ENCODE measurements around the gene LHFPL6. TPM values are rescaled to one million over a fixed set of nuclear protein-coding genes. Genes with fewer than 3 reads are reported as not detected.

The LHFPL6 gene
- total RNA-seq, 2 donors from 2014 or later = 0.36 to 0.81 TPM

DNA sequence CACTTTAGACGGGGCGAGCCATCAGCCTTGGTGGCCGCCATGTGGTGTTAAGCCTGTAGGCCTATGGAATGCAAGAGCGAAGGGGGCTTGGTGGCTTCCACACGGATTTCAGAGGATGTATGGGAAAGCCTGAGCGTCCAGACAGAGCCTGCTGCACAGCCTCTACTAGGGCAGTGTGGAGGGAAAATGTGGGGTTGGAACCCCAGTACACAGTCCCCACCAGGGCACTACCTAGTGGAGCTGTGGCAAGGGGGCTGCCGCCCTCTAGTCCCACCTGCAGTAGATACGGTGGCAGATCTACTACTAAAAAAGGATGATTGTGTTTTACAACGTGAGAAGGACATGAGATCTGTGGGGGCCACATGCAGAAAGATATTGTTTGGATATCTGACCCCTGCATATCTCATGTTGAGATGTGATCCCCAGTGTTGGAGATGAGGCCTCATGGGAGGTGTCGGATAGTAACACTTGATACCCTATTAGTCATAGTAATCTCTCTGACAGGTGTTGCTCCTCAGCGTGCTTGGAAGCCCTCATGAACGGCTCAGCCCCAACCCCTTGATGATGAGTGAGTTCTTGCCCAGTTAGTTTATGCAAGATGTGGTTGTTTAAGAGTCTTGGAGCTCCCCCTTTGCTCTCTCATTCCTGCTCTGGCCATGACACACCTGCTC lies 45.6 kb downstream of the LHFPL6 start:
- DNase-seq (ENCODE audit: low spot score) (no peak), ATAC-seq (no peak)
- Mint-ChIP-seq H3K36me3 (no peaks in the 10 kb centered on the region), H3K27me3 (no peaks in the 10 kb centered on the region), H3K27ac (no peak overlapping the region), H3K4me1 (ENCODE audit: low read depth in 2 of 2) (no peaks in the 10 kb centered on the region), H3K9me3 (peaks cover 6% of the 10 kb centered on the region), H3K4me3 (no peak overlapping the region)

DNA sequence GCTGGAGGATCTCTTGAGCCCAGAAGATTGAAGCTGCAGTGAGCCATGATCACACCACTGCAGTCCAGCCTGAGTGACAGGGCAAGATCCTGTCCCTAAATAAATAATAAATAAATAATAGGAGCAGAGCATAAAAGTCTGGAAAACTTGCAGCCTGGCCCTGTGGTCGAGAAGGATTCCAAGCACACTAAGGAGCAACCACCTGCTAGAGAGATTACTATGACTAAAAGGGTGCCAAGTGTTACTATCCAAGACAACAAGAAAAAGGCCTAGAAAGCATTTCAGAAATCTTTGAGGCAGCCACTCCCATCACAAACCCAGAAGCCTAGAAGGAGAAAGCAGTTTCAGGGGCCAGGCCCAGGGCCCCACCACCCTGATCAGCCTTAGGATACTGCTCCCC lies 46.1 kb downstream of the LHFPL6 start:
- Mint-ChIP-seq H3K27ac (no peak overlapping the region), H3K4me3 (no peak overlapping the region), H3K4me1 (ENCODE audit: low read depth in 2 of 2) (no peaks in the 10 kb centered on the region), H3K27me3 (no peaks in the 10 kb centered on the region), H3K9me3 (peaks cover 6% of the 10 kb centered on the region), H3K36me3 (no peaks in the 10 kb centered on the region)
- ATAC-seq (no peak), DNase-seq (ENCODE audit: low spot score) (no peak)

DNA sequence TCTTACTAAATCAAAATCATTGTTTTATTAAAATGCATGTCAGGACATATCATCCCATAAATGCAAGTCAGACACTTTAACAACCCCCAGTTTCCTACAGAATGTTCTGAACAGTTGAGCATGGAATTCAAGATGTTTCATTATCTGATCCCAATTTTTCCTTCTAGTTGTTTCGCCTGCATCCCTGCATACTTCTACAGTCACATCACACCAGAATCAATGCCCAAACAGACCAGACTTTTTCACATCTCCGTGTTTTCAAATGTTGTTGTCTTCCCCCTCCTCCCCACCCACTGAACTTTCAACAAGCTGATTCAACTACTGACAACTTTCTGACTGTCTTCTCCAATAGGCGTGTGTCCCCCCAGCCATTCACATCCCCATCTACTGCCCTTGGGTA lies 48.6 kb downstream of the LHFPL6 start:
- Mint-ChIP-seq H3K4me3 (no peak overlapping the region), H3K9me3 (peaks cover 6% of the 10 kb centered on the region), H3K27ac (no peak overlapping the region), H3K27me3 (no peaks in the 10 kb centered on the region), H3K4me1 (ENCODE audit: low read depth in 2 of 2) (no peaks in the 10 kb centered on the region), H3K36me3 (no peaks in the 10 kb centered on the region)
- no peak for DNase-seq (ENCODE audit: low spot score)
- ATAC-seq = no peak

DNA sequence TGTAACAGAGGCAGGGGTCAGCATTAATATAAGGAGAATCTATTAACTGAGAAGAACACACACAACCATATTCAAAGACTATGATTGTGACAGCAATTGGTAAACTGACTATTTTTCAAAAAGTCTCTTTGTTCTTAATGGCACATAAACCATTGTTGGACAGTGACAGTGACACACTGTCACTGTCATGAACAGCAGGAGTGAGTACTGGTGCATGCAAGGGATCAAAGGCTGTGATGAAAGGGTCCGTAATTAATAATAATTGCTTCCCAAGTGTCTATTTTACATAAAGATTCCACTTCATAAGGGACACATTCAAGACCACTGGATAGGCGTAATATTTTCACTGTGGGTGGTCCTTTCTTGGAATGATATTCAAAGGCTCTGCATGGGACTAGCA lies 50.7 kb downstream of the LHFPL6 start:
- Mint-ChIP-seq H3K4me1 (ENCODE audit: low read depth in 2 of 2) (no peaks in the 10 kb centered on the region), H3K36me3 (no peaks in the 10 kb centered on the region), H3K27ac (no peak overlapping the region), H3K9me3 (peaks cover 3% of the 10 kb centered on the region), H3K4me3 (no peak overlapping the region), H3K27me3 (peaks cover 0 to 3% of the 10 kb centered on the region in 2 donors)
- ATAC-seq = no peak
- DNase-seq (ENCODE audit: low spot score) = no peak

DNA sequence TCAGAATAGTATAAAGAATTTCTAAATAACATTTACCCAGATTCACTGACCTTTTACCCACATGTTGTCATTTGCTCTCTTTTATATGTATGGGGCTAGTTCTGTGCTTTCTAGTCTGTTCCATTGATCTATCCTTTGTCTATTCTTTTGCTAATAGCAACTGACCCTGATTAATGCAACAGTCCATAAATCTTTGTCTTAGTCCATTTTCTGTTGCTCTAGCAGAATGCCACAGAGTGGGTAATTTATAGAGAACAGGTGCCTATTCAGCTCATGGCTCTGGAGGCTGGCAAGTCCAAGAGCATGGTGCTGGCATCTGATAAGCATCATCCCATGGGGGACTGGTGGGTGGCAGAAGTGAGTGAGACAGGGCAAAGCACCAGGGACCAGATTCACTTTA lies 52.1 kb downstream of the LHFPL6 start:
- Mint-ChIP-seq H3K27me3 (peaks cover 0 to 12% of the 10 kb centered on the region in 2 donors), H3K9me3 (peaks cover 3% of the 10 kb centered on the region), H3K36me3 (no peaks in the 10 kb centered on the region), H3K4me1 (ENCODE audit: low read depth in 2 of 2) (no peaks in the 10 kb centered on the region), H3K27ac (no peak overlapping the region), H3K4me3 (no peak overlapping the region)
- DNase-seq (ENCODE audit: low spot score) = no peak
- no peak for ATAC-seq

DNA sequence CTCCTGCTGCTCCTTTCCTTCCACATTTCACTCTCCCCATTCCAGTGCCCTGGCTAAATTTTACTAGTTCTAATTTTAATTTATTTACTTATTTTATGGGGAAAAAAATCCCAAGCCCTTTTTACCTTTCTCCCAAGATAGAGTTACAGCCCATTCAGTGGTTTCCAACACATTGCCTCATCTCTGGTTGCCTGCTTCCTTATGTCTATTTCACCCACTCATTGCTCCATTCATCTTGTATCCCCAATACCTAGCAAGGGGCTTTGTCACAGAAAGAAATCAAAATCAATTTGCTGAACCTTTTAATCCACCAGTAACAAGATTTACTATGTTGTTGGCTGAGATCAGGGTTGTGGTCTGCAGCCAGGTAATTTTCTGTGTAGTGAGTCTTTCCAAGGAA lies 55.9 kb downstream of the LHFPL6 start:
- no peak overlapping the region for H3K4me3 Mint-ChIP-seq
- H3K27ac Mint-ChIP-seq = no peak overlapping the region
- H3K36me3 Mint-ChIP-seq = no peaks in the 10 kb centered on the region

DNA sequence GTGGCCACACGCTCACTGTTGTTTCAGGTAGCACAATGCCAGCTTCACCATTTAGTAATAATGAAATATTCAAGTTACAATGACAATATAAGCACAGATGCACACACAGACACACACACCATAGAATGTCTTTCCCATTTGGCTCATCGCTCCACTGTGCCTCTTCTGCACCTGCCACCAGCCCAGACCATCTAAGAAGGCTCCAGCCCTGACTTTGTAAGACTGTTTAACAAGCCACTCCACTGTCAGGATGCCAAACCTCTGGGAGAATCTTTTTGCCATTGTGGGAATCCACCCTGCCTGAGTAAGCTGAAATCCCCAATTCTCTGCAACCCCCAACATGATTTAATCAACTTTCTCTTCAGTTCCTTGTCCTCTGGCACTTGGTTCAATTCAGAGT lies 60.6 kb downstream of the LHFPL6 start:
- no peak overlapping the region for H3K4me3 Mint-ChIP-seq
- no peak overlapping the region for H3K27ac Mint-ChIP-seq
- no peaks in the 10 kb centered on the region for H3K9me3 Mint-ChIP-seq
- ATAC-seq = no peak
- DNase-seq (ENCODE audit: low spot score) = no peak
- H3K4me1 Mint-ChIP-seq (ENCODE audit: low read depth in 2 of 2) = no peaks in the 10 kb centered on the region
- no peaks in the 10 kb centered on the region for H3K36me3 Mint-ChIP-seq
- peaks cover 5 to 10% of the 10 kb centered on the region in 2 donors for H3K27me3 Mint-ChIP-seq

More for the DNA sequence above, 55.9 kb downstream of the LHFPL6 start:
- ATAC-seq (no peak), DNase-seq (ENCODE audit: low spot score) (no peak)
- no peaks in the 10 kb centered on the region for H3K9me3 Mint-ChIP-seq
- H3K27me3 Mint-ChIP-seq = peaks cover 5 to 12% of the 10 kb centered on the region in 2 donors
- H3K4me1 Mint-ChIP-seq (ENCODE audit: low read depth in 2 of 2) = no peaks in the 10 kb centered on the region

DNA sequence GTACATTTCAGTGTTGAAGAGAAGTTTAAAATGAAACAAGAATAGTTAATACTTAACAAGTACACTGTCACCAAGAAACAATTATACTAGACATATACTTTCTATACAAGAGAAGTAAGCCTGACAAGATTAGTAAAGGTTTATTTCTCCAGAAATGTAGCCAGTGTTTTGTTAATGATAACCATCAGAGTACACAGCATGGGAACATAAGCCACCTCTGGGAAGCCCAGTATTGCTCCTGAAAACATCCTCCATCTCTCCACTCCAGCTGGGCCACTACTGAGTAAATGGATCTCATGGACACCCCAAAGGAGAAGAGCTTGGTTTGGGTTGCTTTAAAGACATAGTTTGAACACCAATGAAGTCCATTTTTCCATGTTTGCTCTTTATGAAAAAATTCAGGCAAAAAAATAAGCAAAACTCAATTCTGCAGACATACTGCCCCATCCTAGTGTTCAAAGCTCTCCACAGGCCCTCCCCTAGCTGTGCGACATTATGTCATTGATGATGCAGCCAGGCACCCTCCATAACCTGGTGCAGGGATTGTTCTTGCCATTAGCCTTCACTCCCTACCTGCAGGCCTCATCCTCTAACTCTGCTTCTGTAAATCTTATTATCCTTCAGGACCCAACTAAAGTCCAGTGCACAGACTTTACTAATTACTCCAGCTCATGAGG lies 61.9 kb downstream of the LHFPL6 start:
- DNase-seq (ENCODE audit: low spot score) = no peak
- Mint-ChIP-seq H3K27me3 (peaks cover 7 to 8% of the 10 kb centered on the region in 2 donors), H3K36me3 (no peaks in the 10 kb centered on the region), H3K27ac (no peak overlapping the region), H3K4me1 (ENCODE audit: low read depth in 2 of 2) (no peaks in the 10 kb centered on the region), H3K4me3 (no peak overlapping the region), H3K9me3 (peaks cover 3% of the 10 kb centered on the region)
- no peak for ATAC-seq

DNA sequence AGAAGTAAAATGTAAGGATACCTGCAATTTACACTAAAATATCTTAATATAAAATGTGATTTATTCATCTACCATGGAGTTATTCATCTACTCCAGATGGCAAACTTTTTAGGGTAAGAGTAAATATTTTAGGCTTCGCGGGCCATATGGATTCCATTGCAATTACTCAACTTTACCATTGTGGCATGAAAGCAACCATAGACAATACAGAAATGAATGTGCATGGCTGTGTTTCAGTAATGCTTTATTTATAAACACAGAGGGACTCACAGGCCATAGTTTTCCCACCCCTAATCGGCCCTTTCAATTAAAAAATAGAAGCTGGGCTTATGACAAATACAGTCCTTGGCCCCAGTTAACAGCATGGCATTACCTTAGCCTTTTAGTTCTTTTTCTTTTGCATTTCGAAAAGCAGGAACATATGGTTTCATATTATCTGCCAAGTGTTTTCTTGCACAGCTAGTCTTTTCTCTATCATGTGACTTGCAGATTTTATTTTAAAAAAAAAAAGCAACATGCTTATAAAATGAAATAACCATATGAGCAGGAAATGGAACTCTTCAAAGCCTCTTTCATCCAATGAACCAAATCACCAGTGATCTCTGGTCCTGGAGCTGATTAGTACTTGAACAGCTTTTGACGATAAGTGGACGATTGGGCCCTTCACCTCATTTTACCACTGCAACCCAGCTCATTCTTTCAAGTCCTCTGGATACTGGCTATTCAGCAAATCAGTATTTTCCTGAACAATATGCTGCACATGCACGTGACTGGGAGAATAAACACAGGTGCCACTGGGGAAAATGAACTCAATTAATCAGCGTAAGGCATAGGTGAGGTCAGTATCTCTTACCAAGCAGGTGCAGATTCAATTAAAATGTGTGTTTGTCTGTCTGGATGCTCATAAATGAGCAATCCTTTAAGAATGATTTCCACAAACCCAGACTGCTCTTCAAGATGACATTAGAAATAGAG lies 63.9 kb downstream of the LHFPL6 start:
- H3K4me1 Mint-ChIP-seq (ENCODE audit: low read depth in 2 of 2) = no peaks in the 10 kb centered on the region
- ATAC-seq (no peak), DNase-seq (ENCODE audit: low spot score) (no peak)
- H3K4me3 Mint-ChIP-seq = no peak overlapping the region
- no peak overlapping the region for H3K27ac Mint-ChIP-seq
- peaks cover 3% of the 10 kb centered on the region for H3K9me3 Mint-ChIP-seq
- peaks cover 7 to 8% of the 10 kb centered on the region in 2 donors for H3K27me3 Mint-ChIP-seq
- H3K36me3 Mint-ChIP-seq = no peaks in the 10 kb centered on the region

DNA sequence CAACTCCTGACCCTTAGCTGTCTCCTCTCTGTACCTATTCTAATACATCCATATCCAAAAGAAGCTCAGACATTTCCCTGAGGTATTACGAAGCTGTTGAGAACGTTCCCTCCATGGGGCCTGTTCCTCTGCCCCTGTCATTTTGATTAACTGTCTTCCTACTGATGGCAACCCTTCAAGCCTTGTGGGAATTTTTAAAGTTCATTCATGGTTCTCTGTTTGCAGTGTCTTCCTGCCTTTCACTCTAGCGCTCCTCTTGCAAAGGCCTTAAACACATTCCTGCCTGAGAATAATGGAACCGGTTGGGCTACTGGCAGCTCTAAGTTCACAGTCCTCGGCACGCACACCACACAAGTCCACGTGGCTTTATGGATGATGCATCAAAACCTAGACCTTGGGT lies 66.1 kb downstream of the LHFPL6 start:
- ATAC-seq (no peak), DNase-seq (ENCODE audit: low spot score) (no peak)
- Mint-ChIP-seq H3K4me3 (no peak overlapping the region), H3K9me3 (peaks cover 3% of the 10 kb centered on the region), H3K36me3 (no peaks in the 10 kb centered on the region), H3K4me1 (ENCODE audit: low read depth in 2 of 2) (no peaks in the 10 kb centered on the region), H3K27ac (no peak overlapping the region), H3K27me3 (peaks cover 3 to 7% of the 10 kb centered on the region in 2 donors)

DNA sequence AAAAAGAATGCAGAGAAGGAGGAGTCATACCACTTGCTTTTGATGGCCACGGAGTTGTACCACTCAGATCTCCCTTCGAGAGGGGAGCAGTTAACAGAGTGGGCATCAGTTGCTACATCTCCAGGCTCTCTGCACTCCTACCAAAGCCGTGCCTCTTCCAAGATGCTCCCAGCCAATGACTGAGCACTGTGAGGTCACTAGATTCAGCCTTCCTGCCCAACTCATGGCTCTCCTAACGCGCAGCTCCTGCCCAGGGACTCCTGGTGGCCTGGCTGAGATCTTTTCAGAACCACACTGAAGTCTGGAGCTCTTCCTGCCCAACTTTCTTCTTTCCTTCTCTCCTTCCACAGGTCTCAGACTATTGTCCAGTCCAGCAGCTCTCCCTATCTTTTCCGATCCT lies 66.7 kb downstream of the LHFPL6 start:
- DNase-seq (ENCODE audit: low spot score) (no peak), ATAC-seq (no peak)
- no peak overlapping the region for H3K4me3 Mint-ChIP-seq
- no peaks in the 10 kb centered on the region for H3K36me3 Mint-ChIP-seq
- H3K9me3 Mint-ChIP-seq = peaks cover 3% of the 10 kb centered on the region
- peaks cover 3 to 7% of the 10 kb centered on the region in 2 donors for H3K27me3 Mint-ChIP-seq
- no peaks in the 10 kb centered on the region for H3K4me1 Mint-ChIP-seq (ENCODE audit: low read depth in 2 of 2)
- no peak overlapping the region for H3K27ac Mint-ChIP-seq

GRCh38 chr13:39533651-39534150 lies 69.3 kb downstream of the LHFPL6 start:
- Mint-ChIP-seq H3K4me1 (ENCODE audit: low read depth in 2 of 2) (no peaks in the 10 kb centered on the region), H3K27ac (no peak overlapping the region), H3K27me3 (peaks cover 3 to 14% of the 10 kb centered on the region in 2 donors), H3K36me3 (no peaks in the 10 kb centered on the region), H3K9me3 (peaks cover 3% of the 10 kb centered on the region), H3K4me3 (no peak overlapping the region)
- ATAC-seq = no peak
- DNase-seq (ENCODE audit: low spot score) = no peak

DNA sequence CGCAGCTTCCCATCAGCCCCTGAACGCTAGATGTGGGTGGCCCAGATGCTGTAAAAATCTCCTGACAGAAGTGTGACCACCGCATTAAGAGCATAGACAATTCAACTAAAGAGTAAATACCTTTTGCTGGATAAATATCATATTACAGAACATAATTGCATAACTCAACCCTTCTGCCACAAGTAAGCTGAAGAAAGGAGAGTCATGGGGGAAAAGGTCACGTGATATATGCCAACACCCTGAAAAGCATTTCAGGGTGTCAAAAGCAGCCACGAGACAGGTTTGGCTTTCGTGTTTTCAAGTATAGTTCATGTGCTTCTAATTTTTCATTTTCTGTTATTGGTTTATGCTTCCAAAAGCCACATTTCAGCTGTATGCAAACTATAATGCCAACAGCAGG lies 71.3 kb downstream of the LHFPL6 start:
- Mint-ChIP-seq H3K9me3 (peaks cover 3% of the 10 kb centered on the region), H3K27ac (no peak overlapping the region), H3K4me3 (no peak overlapping the region), H3K36me3 (no peaks in the 10 kb centered on the region), H3K27me3 (peaks cover 3 to 12% of the 10 kb centered on the region in 2 donors), H3K4me1 (ENCODE audit: low read depth in 2 of 2) (no peaks in the 10 kb centered on the region)
- ATAC-seq (no peak), DNase-seq (ENCODE audit: low spot score) (no peak)

DNA sequence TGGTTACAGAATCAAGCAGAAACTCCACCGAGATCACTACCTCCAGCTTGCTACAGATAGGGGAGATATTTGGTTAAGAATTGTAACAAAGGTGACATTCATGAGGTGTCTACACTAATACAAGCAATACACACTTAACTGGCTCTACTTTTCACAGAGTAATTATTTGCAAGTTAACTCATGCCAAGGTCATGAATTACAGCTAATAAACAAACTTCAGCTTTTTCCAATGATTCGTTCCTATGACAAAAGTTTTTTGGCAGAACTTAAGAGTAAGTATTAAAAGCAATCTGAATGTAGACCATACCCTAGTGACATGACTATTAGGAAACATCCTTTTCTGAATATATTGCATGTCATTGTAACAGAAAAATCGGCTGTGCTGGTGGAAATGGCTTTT lies 72.1 kb downstream of the LHFPL6 start:
- Mint-ChIP-seq H3K36me3 (no peaks in the 10 kb centered on the region), H3K27ac (no peak overlapping the region), H3K9me3 (no peaks in the 10 kb centered on the region), H3K27me3 (peaks cover 0 to 7% of the 10 kb centered on the region in 2 donors), H3K4me1 (ENCODE audit: low read depth in 2 of 2) (no peaks in the 10 kb centered on the region), H3K4me3 (no peak overlapping the region)
- DNase-seq (ENCODE audit: low spot score) = no peak
- ATAC-seq = no peak

Data from natural killer cell treated with Interleukin-12 subunit alpha and Interleukin-12 subunit beta and Interleukin-15 and Interleukin-18, amount 100 ng/mL, for 72 hours (primary cell).